Measurements from ENCODE around the gene POU2AF3. TPM values are rescaled to one million over a fixed set of nuclear protein-coding genes. Genes with fewer than 3 reads are reported as not detected.

POU2AF3 gene, protein sequence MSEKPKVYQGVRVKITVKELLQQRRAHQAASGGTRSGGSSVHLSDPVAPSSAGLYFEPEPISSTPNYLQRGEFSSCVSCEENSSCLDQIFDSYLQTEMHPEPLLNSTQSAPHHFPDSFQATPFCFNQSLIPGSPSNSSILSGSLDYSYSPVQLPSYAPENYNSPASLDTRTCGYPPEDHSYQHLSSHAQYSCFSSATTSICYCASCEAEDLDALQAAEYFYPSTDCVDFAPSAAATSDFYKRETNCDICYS
- total RNA-seq (1 to 10 TPM in 1 of 9 donors, under 1 TPM in 3, not detected in 5; 0.38 to 2.1 (median 0.69) TPM), polyA plus RNA-seq (under 1 TPM; 0.15 to 0.57 TPM)
- long read RNA-seq, donor 1, partial matches to known transcripts, result 0 of 1 reads
- long read RNA-seq, donor 1, other reads (novel, unspliced or antisense), result 0 of 1 reads
- long read RNA-seq, donor 2, result 0 reads
- long read RNA-seq, donor 3, result 0 reads

DNA sequence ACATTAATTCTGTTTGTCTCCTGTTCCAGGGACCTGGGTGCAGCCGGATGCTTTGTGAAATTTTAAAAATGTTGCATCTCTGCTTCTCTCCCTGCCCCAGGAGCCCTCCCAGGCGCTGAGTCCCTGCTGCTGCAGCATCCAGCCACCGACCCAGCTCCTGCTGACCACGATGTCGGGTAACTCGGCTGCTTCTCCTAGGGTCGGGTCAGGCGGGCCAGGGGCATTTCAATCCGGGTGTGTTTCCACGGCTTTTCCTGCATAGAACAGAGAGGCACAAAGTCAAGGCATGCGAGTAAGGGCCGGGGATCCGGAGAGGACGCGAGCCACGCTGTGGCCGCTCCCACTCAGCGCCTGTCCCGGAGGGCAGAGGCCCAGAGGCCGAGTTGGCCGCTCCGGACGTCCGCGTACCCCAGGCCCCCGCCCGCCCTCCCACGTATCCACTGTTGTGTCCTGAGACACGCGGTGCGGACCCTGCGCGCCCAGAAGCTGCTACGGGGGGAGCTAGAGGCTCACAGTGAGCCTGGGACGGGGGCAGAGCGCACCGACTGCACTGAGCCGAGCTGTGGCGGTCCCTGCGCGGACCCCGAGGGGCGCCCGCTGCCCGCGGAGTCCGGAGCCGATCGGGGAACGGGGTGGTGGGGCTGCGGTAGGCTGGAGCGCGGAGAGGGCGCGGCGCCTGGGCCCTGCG is at the start of gene POU2AF3:
POU2AF3 (plus strand) TSS at position 134 of the 688 bp plus-strand sequence; CDS start at position 170, 36 bp downstream.
- TF ChIP-seq, protein P1, sequence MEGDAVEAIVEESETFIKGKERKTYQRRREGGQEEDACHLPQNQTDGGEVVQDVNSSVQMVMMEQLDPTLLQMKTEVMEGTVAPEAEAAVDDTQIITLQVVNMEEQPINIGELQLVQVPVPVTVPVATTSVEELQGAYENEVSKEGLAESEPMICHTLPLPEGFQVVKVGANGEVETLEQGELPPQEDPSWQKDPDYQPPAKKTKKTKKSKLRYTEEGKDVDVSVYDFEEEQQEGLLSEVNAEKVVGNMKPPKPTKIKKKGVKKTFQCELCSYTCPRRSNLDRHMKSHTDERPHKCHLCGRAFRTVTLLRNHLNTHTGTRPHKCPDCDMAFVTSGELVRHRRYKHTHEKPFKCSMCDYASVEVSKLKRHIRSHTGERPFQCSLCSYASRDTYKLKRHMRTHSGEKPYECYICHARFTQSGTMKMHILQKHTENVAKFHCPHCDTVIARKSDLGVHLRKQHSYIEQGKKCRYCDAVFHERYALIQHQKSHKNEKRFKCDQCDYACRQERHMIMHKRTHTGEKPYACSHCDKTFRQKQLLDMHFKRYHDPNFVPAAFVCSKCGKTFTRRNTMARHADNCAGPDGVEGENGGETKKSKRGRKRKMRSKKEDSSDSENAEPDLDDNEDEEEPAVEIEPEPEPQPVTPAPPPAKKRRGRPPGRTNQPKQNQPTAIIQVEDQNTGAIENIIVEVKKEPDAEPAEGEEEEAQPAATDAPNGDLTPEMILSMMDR (IDR thresholded peaks at IDR 0.05), result no peak
- no peak for TF ChIP-seq POLR2A (IDR thresholded peaks at IDR 0.05)
- DNase-seq (peak in 3 of 5 donors; percentile 28 to 58 (median 35)), ATAC-seq (peak in 3 of 4 donors; percentile 30 to 45 (median 41))
- peak within 1 kb of the TSS; percentile 42 to 71 (median 61) for H3K4me3 ChIP-seq
- WGBS, 4 donors, result 9 to 37% (median 20%) methylated on average over 15 to 57 of the region's 57 CpGs
- no peaks in the 10 kb centered on the region for H3K9me3 ChIP-seq
- peaks cover 0 to 36% (median 7%) of the 10 kb centered on the region in 9 donors for H3K27me3 ChIP-seq
- H3K36me3 ChIP-seq, result no peaks in the 10 kb centered on the region
- H3K4me1 ChIP-seq, result peaks cover 0 to 17% (median 6%) of the 10 kb centered on the region in 12 donors
- H3K27ac ChIP-seq, result peak within 1 kb of the TSS in 10 of 12 donors; percentile 13 to 90 (median 59)
- intact Hi-C loops (cut with DNase I), result loop anchor here in 4 of 10 donors (5.0 kb wide), 3 partner anchors 119 to 149 kb away; no protein-coding TSS in a partner anchor

GRCh38 chr11:111250936-111251335 is 47.4 kb upstream of the POU2AF3 start:
- 45 to 58% (median 50%) methylated on average over 2 of the region's 2 CpGs for WGBS, 4 donors
- no peaks in the 10 kb centered on the region for H3K36me3 ChIP-seq
- ATAC-seq (no peak), DNase-seq (no peak)
- no peak overlapping the region for H3K27ac ChIP-seq
- H3K9me3 ChIP-seq, result no peaks in the 10 kb centered on the region
- intact Hi-C loops (cut with DNase I), result no loop called here
- no peaks in the 10 kb centered on the region for H3K4me1 ChIP-seq
- H3K4me3 ChIP-seq, result no peak overlapping the region
- TF ChIP-seq POLR2A (IDR thresholded peaks at IDR 0.05), result no peak
- TF ChIP-seq, protein P1 (IDR thresholded peaks at IDR 0.05), result no peak
- peaks cover 0 to 28% (median 2%) of the 10 kb centered on the region in 9 donors for H3K27me3 ChIP-seq

DNA sequence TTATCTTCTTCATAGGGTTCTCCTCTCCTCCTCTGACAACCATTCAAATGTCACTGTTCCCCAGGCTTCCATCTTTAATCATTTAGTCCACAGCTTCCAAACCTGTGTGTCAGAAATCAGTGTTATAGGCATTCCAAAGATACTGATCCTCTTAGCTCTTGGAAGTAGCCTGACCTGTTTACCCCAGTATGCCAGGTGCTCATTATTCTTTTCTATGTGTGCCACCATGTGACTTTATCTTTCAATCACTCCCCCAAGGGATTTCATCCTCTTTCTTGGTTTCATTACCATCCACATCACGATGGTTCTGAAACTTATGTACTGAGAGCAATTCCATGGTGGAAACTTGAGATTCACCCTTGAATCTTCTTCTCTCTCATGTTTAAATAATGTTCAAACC is 45.2 kb upstream of the POU2AF3 start:
- H3K36me3 ChIP-seq, result no peaks in the 10 kb centered on the region
- intact Hi-C loops (cut with DNase I), result no loop called here
- no peak overlapping the region for H3K4me3 ChIP-seq
- ATAC-seq (no peak), DNase-seq (no peak)
- TF ChIP-seq, protein P1 (IDR thresholded peaks at IDR 0.05), result no peak
- TF ChIP-seq POLR2A (IDR thresholded peaks at IDR 0.05), result no peak
- H3K27ac ChIP-seq, result no peak overlapping the region
- 75 to 86% (median 84%) methylated on average over 1 of the region's 1 CpG for WGBS, 4 donors
- no peaks in the 10 kb centered on the region for H3K4me1 ChIP-seq
- H3K9me3 ChIP-seq, result no peaks in the 10 kb centered on the region
- H3K27me3 ChIP-seq, result peaks cover 0 to 38% (median 0%) of the 10 kb centered on the region in 9 donors

GRCh38 chr11:111253630-111254029 is 44.7 kb upstream of the POU2AF3 start:
- Histone ChIP-seq H3K36me3 (no peaks in the 10 kb centered on the region), H3K4me3 (no peak overlapping the region), H3K27me3 (peaks cover 0 to 38% (median 0%) of the 10 kb centered on the region in 9 donors), H3K4me1 (no peaks in the 10 kb centered on the region), H3K9me3 (no peaks in the 10 kb centered on the region), H3K27ac (no peak overlapping the region)
- no peak for DNase-seq
- WGBS, 4 donors, result 74 to 83% (median 79%) methylated on average over 5 of the region's 5 CpGs
- no peak for ATAC-seq
- intact Hi-C loops (cut with DNase I), result no loop called here
- TF ChIP-seq, protein P1 (IDR thresholded peaks at IDR 0.05), result no peak
- TF ChIP-seq POLR2A (IDR thresholded peaks at IDR 0.05), result no peak
